ENCODE measurements around the gene PDE4D.

Gene PDE4D

GRCh38 chr5:59685191-59685530 is 208.4 kb downstream of the PDE4D start:
- no peak for TF ChIP-seq CTCF (conservative IDR thresholded peaks at IDR 0.05; ENCODE audit: low read depth, low read length)
- DNase-seq (ENCODE audit: low read depth), result no peak
- no peak overlapping the region for H3K4me3 ChIP-seq (ENCODE audit: low read depth, low read length)

GRCh38 chr5:59684388-59685190 is 208.9 kb downstream of the PDE4D start:
- no peak for TF ChIP-seq CTCF (conservative IDR thresholded peaks at IDR 0.05; ENCODE audit: low read depth, low read length)
- H3K4me3 ChIP-seq (ENCODE audit: low read depth, low read length), result no peak overlapping the region
- DNase-seq (ENCODE audit: low read depth), result no peak

GRCh38 chr5:59683311-59683710 is 210.2 kb downstream of the PDE4D start:
- no peak overlapping the region for H3K4me3 ChIP-seq (ENCODE audit: low read depth, low read length)
- TF ChIP-seq CTCF (conservative IDR thresholded peaks at IDR 0.05; ENCODE audit: low read depth, low read length), result no peak
- DNase-seq (ENCODE audit: low read depth), result no peak

GRCh38 chr5:59682542-59682941 is 211.0 kb downstream of the PDE4D start:
- H3K4me3 ChIP-seq (ENCODE audit: low read depth, low read length), result no peak overlapping the region
- no peak for DNase-seq (ENCODE audit: low read depth)
- no peak for TF ChIP-seq CTCF (conservative IDR thresholded peaks at IDR 0.05; ENCODE audit: low read depth, low read length)

- no peak for DNase-seq (ENCODE audit: low read depth)
- no peak overlapping the region for H3K4me3 ChIP-seq (ENCODE audit: low read depth, low read length)
- TF ChIP-seq CTCF (conservative IDR thresholded peaks at IDR 0.05; ENCODE audit: low read depth, low read length), result no peak
Observed at GRCh38 chr5:59678943-59679342, 214.6 kb downstream of the PDE4D start.

GRCh38 chr5:59674763-59675162 is 218.8 kb downstream of the PDE4D start:
- no peak for TF ChIP-seq CTCF (conservative IDR thresholded peaks at IDR 0.05; ENCODE audit: low read depth, low read length)
- no peak overlapping the region for H3K4me3 ChIP-seq (ENCODE audit: low read depth, low read length)
- no peak for DNase-seq (ENCODE audit: low read depth)

- peak; percentile 79 for DNase-seq (ENCODE audit: low read depth)
- peak; percentile 73 for TF ChIP-seq CTCF (conservative IDR thresholded peaks at IDR 0.05; ENCODE audit: low read depth, low read length)
- H3K4me3 ChIP-seq (ENCODE audit: low read depth, low read length), result no peak overlapping the region
Observed at GRCh38 chr5:59673438-59674058, 220.0 kb downstream of the PDE4D start.
